HPDE6-E6E7 (cell line): ENCODE measurements around the gene DAPK2.

Experiments used
- DNase-seq: peaks from one replicate; pipeline ENCODE4 v3.0.0; 2011; ENCODE audit warnings: missing footprints; ENCODE audit errors: extremely low spot score

DAPK2 gene

GRCh38 chr15:63870487-63871209 lies 175.6 kb downstream of the DAPK2 start:
- DNase-seq: peak; percentile 82

- no peak for DNase-seq
Measured at GRCh38 chr15:63870043-63870394, 176.3 kb downstream of the DAPK2 start.

- no peak for DNase-seq
Measured at GRCh38 chr15:63869371-63870042, 176.8 kb downstream of the DAPK2 start.

GRCh38 chr15:63864186-63864585 lies 182.1 kb downstream of the DAPK2 start:
- DNase-seq: no peak

GRCh38 chr15:63861946-63862517 lies 184.3 kb downstream of the DAPK2 start:
- no peak for DNase-seq

- DNase-seq: no peak
Measured at GRCh38 chr15:63860555-63860954, 185.7 kb downstream of the DAPK2 start.

GRCh38 chr15:63860155-63860554 lies 186.1 kb downstream of the DAPK2 start:
- DNase-seq: no peak

GRCh38 chr15:63858881-63859280 lies 187.4 kb downstream of the DAPK2 start:
- no peak for DNase-seq

- no peak for DNase-seq
Measured at GRCh38 chr15:63858448-63858847, 187.8 kb downstream of the DAPK2 start.

- no peak for DNase-seq
Measured at GRCh38 chr15:63857461-63857856, 188.8 kb downstream of the DAPK2 start.
